Lower leg skin (tissue), 4 donors: Measurements from ENCODE around the gene SFPQ. TPM values are rescaled to one million over a fixed set of nuclear protein-coding genes. Genes with fewer than 3 reads are reported as not detected.

Source experiments
- DNase-seq, 2 donors: peaks; one replicate each; pipeline ENCODE4 v3.0.0-alpha.2; 2019; ENCODE audit warnings: low spot score in 2 of 2
- H3K4me3 ChIP-seq: fragments of 200-600 bp; sonication (generic); 2 replicates; pipeline ENCODE4 v1.5.1; 2017; ENCODE audit warnings: mild to moderate bottlenecking, low read depth; ENCODE audit not compliant: poor library complexity, severe bottlenecking
- POLR2A ChIP-seq, 2 donors: fragments of 450-650 bp; IDR thresholded peaks; one replicate each; pipeline ENCODE4 v1.6.1; 2016 to 2017; ENCODE audit warnings: antibody characterized with exemption in 2 of 2, mild to moderate bottlenecking in 1 of 2, moderate library complexity in 1 of 2
- WGBS, 2 donors: methylation state at CpG; one replicate each; pipeline ENCODE4 v1.1.5; 2018; 5-methylcytosine and 5-hydroxymethylcytosine counted together
- intact Hi-C: fragments of 100-400 bp; cut with DNase I; formaldehyde crosslinking; loops from one replicate; pipeline ENCODE4 v1.15.0; 2023; ENCODE audit warnings: low total_unique reads
- total RNA-seq, 4 donors: library from RNA; depleted of rRNA; stranded (reverse); fragments of >200 nt; gene quantifications; one replicate each; pipeline ENCODE4 v1.1.0, GENCODE V29; 2016
- TF ChIP-seq, protein P1 (sequence below), 3 donors: fragments of 450-650 bp; IDR thresholded peaks; one replicate each; pipeline ENCODE4 v1.5.1; 2016; ENCODE audit warnings: antibody characterized with exemption in 3 of 3, mild to moderate bottlenecking in 3 of 3, moderate library complexity in 2 of 3

Gene SFPQ
- total RNA-seq, 4 donors from 2014 or later: 119 to 247 (median 174) TPM

DNA sequence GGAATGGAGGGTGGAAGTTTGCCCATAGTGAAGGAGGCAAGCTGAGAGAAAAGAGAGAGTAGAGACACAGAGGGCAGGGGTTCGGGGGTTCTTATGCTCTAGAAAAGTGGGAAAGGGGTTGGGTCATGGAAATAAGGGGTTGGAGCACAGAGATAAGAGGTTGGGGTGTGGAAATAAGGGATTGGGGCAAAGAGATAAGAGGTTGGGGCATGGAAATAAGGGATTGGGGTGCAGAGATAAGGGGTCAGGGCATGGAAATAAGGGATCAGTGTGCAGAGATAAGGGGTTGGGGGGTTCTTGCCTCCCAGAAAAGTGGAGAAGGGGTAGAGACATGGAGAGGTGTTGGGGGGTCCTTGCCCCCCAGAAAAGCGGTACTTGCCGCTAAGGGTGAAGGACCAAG, 56.2 kb downstream of the SFPQ start:
- no peak for DNase-seq

More for the DNA sequence above, 56.2 kb downstream of the SFPQ start:
- TF ChIP-seq POLR2A (IDR thresholded peaks at IDR 0.05): no peak
- TF ChIP-seq, protein P1, sequence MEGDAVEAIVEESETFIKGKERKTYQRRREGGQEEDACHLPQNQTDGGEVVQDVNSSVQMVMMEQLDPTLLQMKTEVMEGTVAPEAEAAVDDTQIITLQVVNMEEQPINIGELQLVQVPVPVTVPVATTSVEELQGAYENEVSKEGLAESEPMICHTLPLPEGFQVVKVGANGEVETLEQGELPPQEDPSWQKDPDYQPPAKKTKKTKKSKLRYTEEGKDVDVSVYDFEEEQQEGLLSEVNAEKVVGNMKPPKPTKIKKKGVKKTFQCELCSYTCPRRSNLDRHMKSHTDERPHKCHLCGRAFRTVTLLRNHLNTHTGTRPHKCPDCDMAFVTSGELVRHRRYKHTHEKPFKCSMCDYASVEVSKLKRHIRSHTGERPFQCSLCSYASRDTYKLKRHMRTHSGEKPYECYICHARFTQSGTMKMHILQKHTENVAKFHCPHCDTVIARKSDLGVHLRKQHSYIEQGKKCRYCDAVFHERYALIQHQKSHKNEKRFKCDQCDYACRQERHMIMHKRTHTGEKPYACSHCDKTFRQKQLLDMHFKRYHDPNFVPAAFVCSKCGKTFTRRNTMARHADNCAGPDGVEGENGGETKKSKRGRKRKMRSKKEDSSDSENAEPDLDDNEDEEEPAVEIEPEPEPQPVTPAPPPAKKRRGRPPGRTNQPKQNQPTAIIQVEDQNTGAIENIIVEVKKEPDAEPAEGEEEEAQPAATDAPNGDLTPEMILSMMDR (IDR thresholded peaks at IDR 0.05): no peak
- intact Hi-C loops: no loop called here
- WGBS, 2 donors: 93% methylated on average over 3 of the region's 3 CpGs
- no peak overlapping the region for H3K4me3 ChIP-seq

Other genes with a start within 250 kb of the SFPQ start
- 10 to 100 TPM in 2 of 4 donors, 1 to 10 TPM in 2; 8.9 to 16.0 (median 12.5) TPM for gene TMEM35B, start 207.8 kb downstream of the SFPQ start, total RNA-seq
- gene ZMYM6, start 161.2 kb downstream of the SFPQ start, total RNA-seq: 10 to 100 TPM; 10.1 to 17.1 (median 11.7) TPM
- 10 to 100 TPM in 2 of 4 donors, 1 to 10 TPM in 2; 6.2 to 11.7 (median 9.8) TPM for gene ZMYM1, start 113.8 kb downstream of the SFPQ start, total RNA-seq
- 10 to 100 TPM; 12.7 to 20.0 (median 19.3) TPM for gene ZMYM4, start 75.6 kb upstream of the SFPQ start, total RNA-seq